GM21528 (cell line): ENCODE data around the gene KPNA6.
"Not testable (repeated sequence)": the region's sequence is repeated elsewhere in the genome, so short reads cannot be mapped to it uniquely, and the experiment has no call there.

Experiments used
- ATAC-seq: cut with Tn5 transposase; IDR thresholded peaks from one replicate; pipeline ENCODE4 v1.9.1; 2021; ENCODE audit warnings: mild to moderate bottlenecking, moderate library complexity; ENCODE audit not compliant: unreplicated experiment, low FRiP score

The KPNA6 gene

DNA sequence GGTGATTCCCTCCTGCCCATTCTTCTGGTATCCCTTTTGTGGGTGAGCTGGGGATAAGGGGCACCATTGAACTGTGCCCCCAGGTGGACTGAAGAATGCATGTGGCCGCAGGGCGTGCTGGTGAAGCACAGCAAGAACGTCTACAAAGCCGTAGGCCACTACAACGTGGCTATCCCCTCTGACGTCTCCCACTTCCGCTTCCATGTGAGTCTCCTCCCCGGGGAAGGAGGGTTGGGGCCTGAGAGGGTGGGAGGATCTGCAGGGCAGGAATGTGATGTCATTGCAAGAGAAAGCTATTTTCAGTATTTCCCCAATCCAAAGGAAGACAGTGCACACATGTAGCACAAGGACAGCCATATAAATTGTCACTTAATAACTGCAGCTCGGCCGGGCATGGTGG lies 7.5 kb upstream of the KPNA6 start:
- ATAC-seq, result no peak

- no peak for ATAC-seq
Measured at GRCh38 chr1:32100807-32101708, 6.8 kb upstream of the KPNA6 start.

GRCh38 chr1:32104127-32104526 lies 3.7 kb upstream of the KPNA6 start:
- ATAC-seq, result no peak

DNA sequence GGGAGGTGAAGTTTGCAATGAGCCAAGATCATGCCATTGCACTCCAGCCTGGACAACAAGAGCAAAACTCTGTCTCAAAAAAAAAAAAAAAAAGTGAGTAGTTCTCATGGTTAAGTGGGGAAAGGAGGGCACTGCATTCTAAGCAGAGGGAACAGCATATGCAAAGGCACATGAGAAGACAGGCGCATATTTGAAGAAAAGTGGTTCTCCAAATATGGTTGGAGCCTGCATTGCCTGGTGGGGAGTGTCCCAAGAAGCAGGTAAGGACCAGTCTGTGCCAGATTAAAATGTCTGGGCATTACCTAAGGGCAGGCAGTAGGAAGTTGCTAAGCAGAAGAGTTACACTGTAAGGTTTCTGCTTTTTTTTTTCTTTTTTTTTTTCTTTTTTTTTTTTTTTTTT lies 2.5 kb upstream of the KPNA6 start:
- ATAC-seq, result no peak

DNA sequence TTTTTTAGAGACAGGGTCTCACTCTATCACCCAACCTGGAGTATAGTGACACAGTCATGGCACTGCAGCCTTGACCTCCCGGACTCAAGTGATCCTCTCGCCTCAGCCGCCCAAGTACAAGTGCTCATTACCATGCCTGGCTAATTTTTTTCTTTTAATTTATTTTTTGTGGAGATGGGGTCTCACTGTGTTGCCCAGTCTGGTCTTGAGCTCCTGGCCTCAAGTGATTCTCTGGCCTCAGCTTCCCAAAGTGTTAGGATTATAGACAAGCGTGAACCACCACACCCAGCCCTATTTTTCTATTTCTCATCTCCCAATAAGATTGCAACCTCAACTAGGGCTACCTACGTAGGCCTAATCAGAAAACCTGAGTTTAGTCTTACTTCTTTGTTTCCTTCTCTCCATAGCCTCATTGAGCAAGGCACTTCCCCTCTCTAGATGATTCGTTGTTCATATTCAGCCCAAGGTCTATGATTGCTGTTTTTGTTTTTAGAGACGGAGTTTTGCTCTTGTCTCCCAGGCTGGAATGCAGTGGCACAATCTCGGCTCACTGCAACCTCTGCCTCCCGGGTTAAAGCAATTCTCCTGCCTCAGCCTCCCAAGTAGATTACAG lies 1.1 kb upstream of the KPNA6 start:
- no peak for ATAC-seq

- ATAC-seq, result no peak
Measured at GRCh38 chr1:32111040-32111623, 3.3 kb downstream of the KPNA6 start.

GRCh38 chr1:32111789-32112188 lies 3.9 kb downstream of the KPNA6 start:
- ATAC-seq, result no peak

- no peak for ATAC-seq
Measured at GRCh38 chr1:32112806-32113375, 5.0 kb downstream of the KPNA6 start.

GRCh38 chr1:32113436-32113835 lies 5.6 kb downstream of the KPNA6 start:
- not testable (repeated sequence) for ATAC-seq

- no peak for ATAC-seq
Measured at GRCh38 chr1:32114420-32114819, 6.6 kb downstream of the KPNA6 start.

GRCh38 chr1:32115496-32115895 lies 7.6 kb downstream of the KPNA6 start:
- ATAC-seq, result no peak

GRCh38 chr1:32116531-32116930 lies 8.7 kb downstream of the KPNA6 start:
- ATAC-seq, result no peak

DNA sequence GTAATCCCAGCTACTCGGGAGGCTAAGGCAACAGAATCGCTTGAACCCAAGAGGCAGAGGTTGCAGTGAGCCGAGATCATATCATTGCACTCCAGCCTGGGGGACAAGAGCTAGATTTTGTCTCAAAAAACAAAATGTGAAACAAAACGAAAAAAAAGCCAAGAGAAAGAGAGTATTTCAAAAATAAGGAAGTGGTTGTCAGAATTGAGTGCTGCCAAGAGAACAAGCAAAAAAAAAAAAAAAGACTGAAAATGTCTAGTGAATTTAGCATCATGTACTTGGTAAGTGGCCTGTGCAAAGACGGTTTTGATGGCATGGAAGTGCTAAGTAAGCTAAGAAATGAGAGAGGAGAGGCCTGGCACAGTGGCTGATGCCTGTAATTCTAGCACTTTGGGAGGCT lies 14.3 kb downstream of the KPNA6 start:
- ATAC-seq, result no peak

GRCh38 chr1:32123361-32123760 lies 15.5 kb downstream of the KPNA6 start:
- not testable (repeated sequence) for ATAC-seq

- no peak for ATAC-seq
Measured at GRCh38 chr1:32125313-32125712, 17.5 kb downstream of the KPNA6 start.

DNA sequence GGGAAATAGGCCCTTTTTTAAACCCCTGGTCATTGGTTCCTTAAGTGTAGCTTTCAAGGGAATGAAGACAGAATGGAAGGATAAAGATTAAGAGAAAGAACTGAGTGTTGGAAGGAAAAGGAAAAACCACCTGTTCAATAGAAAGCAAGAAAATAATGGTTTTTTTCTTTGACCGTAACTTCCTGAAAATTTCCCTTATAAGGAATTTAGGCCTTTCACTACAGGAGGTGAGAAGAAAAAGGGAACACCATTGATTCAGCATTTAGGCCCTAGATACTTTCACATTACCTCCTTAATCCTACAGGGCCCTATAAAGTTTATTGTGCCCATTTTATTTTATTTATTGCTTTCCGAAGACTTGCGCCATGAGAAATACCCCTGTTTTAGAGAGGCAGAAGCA lies 18.9 kb downstream of the KPNA6 start:
- ATAC-seq, result no peak

DNA sequence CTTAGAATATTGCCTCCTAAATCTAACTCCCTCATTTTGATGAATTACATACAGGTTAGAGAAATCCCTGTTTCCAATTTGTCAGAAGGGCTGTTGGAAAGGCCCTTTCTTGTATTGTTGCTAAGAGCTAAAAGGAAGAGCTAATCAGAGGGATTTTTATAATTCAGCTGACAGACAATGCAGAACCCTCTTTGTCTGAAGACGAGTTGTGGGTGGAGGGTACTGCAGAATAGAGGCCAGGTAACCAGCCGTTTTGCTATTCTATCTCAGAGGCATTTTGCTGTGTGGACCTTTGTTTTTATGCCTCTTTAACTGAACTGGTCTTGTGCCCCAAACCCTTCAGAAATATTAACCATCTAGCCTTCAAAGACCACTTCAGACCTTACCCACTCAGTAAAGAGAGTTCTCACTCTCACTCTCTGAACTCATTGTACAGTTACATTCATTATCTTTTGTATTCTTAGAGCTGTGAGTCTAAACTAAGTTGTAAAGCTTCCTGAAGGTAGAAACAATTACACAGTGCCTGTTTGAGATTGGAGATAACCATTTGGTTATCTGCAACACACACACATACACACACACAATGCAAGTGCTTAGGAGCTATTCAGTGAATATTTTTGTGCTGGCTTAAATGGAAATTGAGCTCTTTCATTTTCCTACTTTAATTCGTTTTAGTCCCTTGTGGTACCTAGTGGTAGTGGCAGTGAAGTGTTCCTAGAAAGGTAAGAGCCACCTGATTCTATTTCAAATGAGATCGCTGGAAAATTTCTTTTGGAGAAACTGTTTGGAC lies 19.7 kb downstream of the KPNA6 start:
- ATAC-seq, result no peak

GRCh38 chr1:32128479-32128878 lies 20.6 kb downstream of the KPNA6 start:
- ATAC-seq, result no peak

DNA sequence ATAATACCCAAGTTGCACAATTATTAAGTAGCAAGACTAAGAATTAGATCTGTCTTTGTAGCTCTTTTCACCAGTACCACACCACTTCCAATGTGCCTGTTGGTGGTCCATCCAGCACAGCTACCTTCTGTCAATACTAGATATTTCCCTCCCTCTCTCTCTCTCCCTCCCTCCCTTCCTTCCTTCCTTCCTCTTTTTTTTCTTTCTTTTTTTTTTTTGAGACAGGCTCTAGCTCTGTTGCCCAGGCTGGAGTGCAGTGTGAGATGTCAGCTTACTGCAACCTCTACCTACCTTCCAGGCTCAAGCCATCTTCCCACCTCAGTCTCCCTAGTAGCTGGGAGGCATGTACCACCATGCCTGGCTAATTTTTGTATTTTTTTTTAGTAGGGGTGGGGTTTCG lies 21.1 kb downstream of the KPNA6 start:
- ATAC-seq, result no peak

DNA sequence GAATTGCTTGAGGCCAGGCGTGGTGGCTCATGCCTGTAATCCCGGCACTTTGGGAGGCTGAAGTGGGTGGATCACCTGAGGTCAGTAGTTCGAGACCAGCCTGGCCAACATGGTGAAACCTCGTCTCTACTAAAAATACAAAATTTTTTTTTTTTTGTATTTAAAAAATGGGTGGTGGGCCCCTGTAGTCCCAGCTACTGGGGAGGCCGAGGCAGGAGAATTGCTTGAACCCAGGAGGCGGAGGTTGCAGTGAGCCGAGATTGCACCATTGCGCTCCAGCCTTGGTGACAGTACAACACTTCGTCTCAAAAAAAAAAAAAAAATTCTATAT lies 26.1 kb downstream of the KPNA6 start:
- ATAC-seq, result not testable (repeated sequence)

GRCh38 chr1:32137111-32137510 lies 29.3 kb downstream of the KPNA6 start:
- no peak for ATAC-seq
